GM19467 (cell line): ENCODE data around the gene PAK6.

Experiments
- ATAC-seq: cut with Tn5 transposase; IDR thresholded peaks from one replicate; pipeline ENCODE4 v1.9.1; 2021; ENCODE audit warnings: mild to moderate bottlenecking, moderate library complexity; ENCODE audit not compliant: unreplicated experiment

The PAK6 gene

DNA sequence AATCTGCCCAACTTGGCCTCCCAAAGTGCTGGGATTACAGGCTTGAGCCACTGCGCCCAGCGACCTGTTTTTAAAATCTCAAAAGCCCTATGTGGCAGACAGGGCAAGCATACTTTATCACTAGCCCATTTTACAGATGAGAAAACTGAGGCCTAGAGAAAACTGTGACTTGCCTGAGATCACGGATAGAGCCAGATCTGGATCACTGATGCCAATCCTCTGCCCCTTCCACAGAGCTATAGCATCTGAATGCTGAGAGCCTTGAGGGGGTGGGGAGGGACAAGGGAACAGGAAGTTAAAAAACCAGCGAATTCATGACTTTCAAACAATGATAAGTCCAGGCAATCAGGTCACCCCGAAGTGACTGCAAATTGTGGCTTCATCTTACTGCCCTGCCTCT lies 36.7 kb downstream of the PAK6 start:
- no peak for ATAC-seq

DNA sequence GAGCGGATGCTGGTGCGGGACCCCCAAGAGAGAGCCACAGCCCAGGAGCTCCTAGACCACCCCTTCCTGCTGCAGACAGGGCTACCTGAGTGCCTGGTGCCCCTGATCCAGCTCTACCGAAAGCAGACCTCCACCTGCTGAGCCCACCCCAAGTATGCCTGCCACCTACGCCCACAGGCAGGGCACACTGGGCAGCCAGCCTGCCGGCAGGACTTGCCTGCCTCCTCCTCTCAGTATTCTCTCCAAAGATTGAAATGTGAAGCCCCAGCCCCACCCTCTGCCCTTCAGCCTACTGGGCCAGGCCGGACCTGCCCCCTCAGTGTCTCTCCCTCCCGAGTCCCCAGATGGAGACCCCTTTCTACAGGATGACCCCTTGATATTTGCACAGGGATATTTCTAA lies 37.1 kb downstream of the PAK6 start:
- ATAC-seq, result no peak

DNA sequence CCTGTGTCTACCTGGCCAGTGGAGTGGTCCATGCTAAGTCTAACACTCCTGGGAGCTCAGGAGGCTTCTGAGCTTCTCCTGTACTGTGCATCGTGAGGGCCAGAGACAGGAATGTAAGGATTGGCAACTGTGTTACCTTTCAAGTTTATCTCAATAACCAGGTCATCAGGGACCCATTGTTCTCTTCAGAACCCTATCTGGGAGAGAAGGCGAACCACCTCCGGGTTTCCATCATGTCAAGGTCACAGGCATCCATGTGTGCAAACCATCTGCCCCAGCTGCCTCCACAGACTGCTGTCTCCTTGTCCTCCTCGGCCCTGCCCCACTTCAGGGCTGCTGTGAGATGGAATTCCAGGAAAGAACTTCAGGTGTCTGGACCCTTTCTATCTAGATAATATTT lies 38.1 kb downstream of the PAK6 start:
- ATAC-seq, result no peak

DNA sequence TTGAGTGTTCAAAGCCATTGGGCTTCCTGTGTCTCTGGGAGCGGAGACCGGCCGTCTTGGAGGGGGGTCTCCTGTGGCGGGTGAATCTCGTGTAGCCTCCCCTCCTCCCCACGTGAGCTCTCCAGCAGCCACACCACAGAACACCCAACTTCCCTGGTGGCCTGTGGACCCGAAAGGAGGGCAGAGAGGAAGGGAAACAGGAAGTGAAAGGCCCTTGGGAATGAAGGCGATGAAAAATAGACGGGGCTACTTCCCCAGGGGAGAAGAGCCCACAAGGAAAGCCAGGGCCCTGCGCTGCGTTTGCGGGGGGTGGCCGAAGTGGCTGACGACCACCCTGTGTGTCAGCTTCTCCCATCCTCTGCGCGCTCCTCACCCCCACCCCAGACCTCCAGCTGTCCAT lies 38.6 kb downstream of the PAK6 start:
- no peak for ATAC-seq

DNA sequence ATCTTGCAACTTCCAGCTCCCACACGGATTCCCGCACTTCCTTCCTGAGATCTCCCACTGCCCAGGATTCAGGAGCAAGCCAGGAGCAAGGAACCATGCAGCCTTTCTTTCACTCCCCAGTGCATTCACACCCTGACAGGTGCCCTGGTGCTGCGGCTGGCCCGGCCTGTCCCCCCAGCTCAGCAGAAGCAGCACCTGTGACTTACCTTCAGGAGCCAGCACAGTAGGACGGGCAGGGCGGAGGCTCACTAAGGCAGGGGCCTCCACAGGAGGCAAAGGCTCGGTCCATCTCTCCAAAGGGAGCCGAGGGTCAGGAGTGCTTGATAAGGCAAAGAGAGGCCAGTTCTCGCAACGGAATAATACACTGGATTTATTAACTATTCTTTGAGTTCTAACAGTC lies 39.2 kb downstream of the PAK6 start:
- no peak for ATAC-seq

DNA sequence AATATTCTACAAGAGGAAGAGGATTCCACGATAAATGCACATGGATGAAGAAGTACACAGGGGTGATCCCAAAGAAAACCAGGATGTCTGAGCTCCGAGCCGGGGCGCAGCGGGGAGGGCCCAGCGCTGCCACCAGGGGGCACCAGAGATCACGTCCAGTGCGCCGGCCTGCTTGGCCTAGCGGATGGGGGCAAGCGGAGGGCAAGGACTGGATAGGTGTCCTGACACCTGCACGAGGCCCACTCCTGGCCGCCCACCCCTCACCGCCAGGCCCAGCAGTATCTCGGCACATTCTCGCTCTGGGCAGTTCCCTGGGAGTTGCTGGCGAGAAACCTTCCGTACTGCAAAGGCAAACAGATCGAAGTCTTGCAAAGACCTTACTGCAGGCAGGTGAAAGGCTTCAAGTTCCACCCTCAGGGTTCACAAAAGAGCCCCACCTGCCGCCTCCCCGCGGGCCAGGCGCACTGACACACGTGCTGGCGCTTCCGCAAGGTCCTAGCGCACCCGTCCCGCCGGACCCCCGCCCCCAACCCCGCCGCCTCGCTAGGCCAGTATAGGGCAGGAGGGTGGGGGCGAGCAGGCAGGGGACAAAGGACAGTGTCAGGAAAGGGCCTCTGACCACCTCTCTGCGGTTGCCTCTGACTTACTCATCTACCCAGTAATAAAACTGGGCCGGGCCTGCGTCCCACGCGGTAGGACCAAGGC lies 40.7 kb downstream of the PAK6 start:
- ATAC-seq, result no peak

DNA sequence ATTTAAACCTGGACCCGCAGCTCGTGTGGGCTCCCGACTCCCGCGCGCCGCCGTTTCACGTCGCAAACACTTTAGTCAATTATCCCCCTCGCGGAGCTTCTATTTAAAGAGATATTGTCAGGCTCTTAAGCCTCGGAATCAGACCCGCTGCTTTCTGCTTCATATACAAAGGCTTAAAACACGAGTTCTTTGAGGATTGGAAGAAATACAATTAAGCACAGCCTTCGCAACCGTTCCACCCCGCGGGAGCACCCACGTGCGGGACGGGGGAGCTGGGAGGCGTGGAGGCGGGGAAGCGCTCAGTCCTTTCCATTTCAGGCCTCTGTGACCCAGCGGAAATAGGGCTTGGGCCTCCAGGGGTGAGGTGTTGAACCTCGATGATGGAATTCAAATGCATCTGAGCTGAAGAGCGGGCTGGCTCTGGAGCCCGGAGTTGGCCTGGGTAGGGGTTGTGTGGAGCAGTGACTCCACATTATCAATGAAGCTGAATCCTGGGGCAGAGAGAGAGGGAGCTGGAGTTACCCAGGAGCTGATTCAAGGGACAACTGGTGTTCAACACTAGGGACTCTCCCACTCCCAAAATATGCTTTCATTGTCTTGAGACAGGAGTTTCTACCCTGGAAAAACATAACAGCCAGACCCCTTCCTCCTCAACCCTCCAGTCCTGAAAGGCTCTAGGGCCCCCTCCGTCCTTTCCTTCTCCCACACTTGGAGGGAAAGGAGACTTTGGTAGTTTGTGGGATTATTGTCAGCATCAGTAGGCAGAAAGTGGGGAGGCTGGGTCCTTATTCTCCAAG lies 41.6 kb downstream of the PAK6 start:
- ATAC-seq, result no peak

DNA sequence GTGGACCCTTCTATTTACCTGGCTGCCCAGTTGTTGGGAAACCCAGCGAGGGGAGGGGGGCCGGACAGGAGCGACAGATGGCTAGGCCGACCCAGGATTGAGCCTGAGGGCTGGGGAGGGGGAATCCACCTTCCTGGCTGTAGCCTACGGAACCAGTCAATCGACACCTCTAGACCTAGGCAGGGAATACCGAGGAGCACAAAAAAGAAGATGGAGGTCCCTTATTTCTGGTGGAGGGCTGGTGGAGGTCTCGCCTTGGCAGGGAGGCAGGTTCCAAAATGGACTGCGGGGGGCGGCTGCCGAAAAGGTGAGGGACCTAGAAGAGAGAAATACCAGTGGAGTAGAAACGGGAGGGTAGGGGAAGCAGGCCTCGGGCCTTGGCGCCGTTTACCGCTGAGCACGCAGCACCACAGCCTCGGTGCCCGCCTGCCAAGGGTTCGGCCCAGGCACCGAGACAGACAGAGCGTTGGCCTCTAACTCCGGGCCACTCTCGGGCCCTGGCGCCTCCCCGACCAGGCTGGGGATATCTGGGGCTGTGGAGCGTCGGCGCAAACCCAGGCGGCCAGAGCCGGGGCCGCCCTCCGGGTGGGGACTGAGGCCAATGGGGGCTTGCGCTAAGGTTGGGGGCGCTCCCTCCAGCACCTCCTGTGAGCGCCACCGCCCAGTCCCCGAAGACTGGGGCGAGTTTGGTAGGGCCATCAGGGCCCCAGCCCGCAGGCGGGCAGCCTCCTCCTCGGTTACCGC lies 42.4 kb downstream of the PAK6 start:
- no peak for ATAC-seq

DNA sequence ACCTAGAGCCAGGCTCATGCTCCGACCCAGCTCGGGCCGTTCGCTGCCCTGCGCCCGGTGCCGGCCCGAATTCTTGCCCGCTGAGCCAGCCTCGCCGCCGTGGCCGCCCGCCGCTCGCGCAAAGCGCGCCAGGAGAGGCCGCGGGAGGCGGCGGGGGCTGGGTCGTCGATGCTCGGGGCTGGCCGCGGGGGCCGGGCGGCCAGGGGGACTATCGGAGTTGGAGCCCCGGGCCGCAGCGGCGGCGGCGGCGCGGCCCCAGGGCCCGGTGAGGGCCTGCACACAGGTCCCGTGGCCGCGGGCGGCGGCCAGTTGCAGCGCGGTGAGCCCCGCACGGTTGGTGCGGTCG lies 42.9 kb downstream of the PAK6 start:
- ATAC-seq, result no peak

DNA sequence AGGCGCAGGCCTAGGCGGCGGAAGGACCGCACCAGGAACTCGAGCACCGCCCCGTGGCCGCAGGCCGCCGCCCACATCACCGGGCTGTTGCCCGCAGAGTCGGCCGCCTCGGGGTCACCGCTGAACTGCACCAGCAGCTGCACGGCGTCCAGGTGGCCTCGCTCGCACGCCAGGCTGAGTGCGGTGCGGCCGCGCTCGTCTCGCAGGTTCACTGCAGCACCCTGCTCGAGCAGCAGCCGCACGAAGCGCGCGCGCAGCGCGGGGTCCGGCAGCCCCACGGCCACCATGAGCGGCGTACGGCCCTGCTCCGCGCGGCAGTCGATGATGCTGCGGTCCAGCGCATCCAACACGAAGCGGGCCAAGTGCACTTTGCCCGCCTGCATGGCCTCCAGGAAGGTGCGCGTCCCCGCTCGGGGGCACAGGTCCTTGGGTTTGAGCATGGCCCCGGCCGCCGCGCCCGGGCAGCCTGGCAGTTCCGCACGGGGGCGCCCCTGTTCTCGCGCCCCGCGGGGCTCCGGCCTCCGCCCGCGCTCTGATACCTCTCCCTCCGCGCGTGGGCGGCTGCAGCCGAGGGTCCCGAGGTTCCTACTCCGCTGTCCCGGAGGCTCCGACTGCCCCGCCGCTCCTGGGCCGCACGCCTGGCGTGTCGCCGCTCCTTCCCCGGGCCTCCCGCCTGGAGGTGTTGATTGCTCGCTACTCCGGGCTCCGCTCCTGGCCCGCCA lies 43.4 kb downstream of the PAK6 start:
- no peak for ATAC-seq

DNA sequence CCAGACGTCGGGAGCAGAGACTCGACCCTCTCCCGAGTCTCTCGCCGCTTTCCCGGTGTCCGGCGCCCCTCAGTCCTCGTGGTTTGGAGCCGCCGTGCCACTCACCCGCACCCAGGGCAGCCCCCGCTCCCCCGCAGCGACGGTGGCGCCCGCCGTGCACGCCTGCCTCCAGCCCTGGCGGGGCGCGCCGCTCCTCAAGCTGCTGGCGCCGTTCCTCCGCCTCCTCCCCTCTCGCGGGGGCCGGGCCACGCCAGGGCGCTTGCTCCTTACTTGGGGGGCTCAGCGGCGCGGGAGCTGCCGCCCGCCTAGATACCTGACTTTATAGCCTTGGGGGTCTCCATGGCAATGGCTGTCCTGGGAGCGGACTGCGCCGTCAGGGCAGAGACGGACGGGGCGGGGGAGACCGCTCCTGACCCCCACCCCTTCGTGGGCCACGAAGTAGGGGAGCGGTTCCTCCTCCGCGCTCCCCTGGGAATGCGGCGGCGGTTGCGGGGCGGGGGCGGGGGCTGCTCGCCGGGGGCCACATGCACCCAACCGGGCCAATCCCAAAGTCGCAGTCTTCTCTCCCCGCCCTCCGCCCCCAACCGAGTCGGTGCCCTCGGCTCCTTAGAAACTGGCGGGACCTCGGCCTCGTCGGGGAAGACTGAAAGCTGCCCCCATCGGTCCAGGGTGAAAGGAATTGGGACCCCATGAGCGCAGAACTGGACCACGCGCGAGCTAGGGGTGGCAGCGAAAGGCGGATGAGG lies 44.2 kb downstream of the PAK6 start, which contains the start of gene ANKRD63:
Gene ANKRD63 (minus strand): TSS at position 196 of the 746 bp plus-strand sequence. CDS start 478 bp downstream, outside the sequence.
- ATAC-seq, result no peak

DNA sequence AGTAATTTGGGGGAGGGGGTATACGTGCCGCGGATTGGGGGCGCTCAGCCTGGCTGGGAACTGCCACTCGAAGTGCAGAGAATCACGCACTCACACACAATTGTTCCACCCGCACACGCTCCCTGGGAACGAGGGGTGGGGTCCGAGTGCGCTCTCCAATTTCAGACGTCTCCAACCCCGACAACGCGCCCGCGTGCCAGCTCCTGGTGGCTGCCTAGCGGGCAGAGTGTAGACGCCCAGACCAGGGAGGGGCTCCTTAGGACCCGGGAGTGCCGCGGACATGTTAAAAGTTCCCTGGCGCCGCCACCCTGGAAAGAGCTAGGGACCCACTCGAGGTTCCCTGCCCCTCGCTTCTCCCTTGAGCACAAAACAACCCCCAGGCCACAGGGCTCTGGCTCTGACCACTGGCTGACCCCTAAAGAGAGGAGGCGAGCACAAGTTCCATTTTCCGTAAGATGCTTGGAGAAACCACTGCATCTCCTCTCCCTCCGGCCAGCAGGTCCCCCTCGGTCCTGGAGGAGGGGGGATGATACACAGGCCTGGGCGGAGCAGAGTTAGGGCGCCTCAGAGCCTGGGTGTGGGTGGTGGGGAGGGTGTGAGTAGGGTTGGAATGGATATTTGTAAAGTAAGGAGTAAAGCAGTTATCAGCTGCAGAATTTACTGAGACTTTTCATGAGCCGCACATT lies 44.9 kb downstream of the PAK6 start:
- no peak for ATAC-seq

DNA sequence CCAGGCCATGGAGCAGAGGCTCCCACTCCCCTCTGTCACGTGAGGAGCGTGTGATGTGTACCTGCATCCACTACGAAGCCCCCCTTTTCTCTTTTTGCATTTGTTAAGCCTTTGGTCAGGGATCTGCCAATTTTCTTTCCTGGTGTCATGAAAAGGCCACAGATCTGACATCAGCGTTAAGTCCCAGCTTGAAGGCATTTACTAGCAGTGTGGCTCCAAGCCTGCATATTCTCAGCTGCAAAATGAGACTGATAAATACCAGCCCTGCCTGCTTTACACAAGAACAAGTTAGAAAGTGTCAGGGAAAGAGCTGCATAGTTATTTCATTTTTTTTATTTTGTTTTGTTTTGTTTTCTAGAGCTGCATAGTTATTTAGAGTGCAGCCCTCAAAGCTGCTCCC lies 46.3 kb downstream of the PAK6 start:
- no peak for ATAC-seq

DNA sequence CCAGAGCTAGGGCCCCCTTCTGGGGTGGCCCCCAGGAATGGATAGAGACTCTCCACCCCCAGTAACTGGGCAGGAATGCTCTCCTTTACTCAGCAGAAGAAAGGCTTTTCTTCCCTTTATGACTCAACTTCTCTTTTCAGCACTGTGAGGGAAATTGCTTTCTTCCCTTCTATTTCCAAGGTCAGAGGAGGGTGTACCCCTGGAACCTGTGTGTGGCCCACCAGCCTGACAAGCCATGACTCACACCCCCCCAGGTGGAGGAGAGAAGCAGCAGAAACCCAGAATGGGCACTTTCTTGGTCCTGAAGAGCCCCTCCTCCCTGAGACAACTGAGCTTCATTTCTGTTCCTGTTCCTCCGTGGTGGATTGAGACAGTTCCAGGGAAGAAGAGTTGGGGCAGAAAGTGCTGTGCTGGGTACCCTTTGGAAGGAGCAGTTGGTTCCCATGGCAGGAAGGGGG lies 46.7 kb downstream of the PAK6 start:
- ATAC-seq, result no peak

DNA sequence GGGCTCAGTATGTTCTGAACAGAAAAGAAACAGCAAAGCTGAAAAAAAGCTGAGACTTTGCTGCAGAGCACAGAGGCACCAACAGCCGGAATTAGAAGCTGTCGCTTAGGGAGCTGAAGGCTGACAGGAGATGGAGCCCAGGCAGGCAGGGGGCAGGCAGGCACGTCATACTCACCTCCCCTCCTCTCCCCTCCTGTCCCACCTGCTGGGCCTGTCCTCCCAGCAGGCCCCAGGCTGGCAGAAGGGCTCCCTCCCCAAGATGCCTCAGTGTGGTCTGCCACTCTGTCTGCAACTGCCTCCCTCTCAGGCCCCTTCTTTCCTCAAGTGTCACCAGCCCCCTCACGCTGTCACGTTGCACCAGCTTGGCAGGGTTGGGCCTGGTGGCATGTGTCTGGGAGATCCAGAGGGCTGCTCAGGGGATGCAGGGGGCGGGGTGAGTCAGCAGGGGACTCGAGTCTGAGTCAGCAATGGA lies 47.2 kb downstream of the PAK6 start:
- no peak for ATAC-seq

DNA sequence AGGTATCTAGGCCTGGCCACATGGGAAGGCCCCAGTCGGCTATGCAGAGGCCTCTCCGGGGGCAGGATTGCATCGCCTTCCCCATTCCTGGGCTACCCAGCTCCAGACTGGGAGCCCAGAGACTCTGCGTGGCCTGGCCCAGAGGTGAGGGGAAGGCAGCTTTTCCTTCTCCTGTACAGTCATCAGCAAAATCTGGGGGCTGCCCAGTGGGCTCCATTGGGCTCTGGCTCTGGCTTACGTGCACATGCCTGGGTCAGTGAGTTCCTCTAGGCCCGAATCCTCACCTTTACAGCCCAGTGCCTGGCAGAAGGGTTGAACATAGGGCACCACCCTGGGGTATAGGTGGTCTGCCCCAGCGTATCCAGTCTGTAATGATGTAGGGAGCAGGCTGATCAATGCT lies 47.9 kb downstream of the PAK6 start:
- ATAC-seq, result no peak

DNA sequence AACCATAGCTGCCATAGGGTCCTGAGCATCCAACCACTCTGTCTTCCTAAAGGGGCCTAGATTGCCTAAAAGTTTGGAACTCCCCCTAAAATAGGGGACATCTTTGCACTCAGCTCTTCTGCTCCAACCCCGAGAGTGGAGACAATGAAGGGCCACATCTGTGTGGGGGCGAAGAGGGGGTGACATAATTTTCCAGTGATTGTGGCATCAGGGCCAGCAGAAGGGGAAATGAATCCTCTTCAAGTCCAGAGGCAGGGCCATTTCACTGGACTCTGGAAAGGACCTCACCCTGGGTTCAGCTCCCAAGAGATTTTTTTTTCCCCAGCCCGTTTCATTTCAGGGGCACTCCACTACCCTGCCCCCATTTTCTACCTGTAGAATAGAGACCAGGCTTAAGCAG lies 48.6 kb downstream of the PAK6 start:
- ATAC-seq, result no peak

DNA sequence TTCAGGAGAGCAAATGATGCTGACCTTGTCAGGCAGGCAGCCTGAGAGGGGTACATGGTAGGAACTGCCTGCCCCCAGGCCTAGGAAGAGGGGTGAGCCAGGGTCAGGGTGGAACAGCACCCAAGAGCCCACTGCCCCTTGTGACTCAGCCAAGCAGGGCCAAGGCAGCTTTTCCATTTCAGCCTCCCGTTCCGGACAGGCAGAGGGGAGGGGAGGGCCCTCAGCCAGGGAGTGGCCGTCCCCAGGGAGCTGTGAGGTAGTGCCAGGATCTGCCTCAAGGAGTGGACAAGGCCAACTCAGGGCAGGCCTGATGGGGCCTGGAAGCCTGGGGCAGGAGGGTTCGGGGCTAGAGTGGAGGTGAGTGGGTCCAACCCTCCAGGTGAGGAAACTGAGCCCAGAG lies 49.1 kb downstream of the PAK6 start:
- ATAC-seq, result no peak

DNA sequence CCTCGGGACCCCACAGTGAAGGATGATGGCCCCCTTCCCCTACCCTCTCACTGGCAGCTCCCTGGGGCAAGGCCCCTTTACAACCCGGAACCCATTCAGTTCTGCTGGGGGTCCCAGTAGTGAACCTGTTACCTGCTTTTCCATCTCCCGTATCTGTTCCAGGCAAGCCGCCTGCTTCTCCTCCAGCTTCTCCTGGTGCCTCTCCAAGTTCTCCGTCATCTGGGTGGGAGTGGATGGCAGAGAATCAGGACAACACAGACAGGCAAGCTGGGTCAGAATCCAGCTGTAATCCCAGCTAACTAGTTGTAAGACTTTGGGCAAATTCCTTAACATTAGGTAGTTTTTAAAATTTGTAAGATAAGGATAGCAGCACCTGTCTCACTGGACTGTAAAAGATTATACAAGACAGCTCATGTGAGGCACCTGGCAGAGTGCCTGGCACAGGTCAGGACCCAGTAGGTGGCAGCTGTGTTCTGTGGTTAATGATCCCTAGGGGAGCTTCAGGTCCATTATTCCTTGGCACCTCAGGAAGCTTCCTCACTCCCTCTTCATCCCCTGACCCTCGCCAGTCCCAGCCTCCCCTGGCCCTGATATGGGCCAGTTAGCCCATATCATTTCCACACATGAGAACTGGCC lies 50.4 kb downstream of the PAK6 start:
- no peak for ATAC-seq
